GM19023 (cell line): ENCODE data around the gene LINGO3.

Experiments used
- ATAC-seq: cut with Tn5 transposase; IDR thresholded peaks from one replicate; pipeline ENCODE4 v1.9.1; 2021; ENCODE audit warnings: mild to moderate bottlenecking, moderate library complexity; ENCODE audit not compliant: unreplicated experiment

The LINGO3 gene

DNA sequence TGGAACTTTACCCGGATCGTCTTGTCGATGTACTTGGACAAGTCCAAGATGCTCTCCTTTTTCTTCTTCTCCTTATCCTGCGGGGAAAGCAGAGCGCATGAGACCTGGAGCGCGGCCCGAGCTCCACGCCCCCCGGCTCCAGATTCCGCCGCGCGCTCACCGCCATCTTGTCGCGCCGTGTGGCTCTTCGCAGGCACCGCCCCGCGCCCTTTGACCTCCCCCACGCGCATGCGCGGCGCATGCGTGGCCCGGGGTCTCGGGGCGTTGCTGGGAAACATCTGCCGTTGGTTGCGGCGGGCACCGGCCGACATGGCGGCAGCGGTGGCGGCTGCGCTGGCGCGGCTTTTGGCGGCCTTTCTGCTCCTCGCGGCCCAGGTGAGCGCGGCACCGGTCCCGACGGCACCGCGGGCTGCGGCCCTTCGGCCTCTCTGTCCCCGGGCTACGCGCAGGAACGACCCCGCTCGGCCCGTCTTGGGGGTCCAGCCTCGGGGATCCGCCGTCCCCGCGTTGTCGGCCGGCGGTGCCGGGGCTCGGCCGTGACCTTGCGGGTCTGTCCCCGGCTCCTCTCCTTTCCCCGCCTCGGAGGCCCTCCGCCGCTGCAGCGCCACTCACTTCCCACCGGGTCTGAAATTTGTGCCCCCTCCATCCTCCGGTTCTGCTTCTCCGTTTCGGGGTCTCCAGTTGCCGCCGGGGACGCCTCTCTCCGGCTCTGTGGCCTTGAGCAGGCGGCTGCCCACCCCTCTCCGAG lies 20.6 kb upstream of the LINGO3 start, which contains the start of the genes LSM7 and SPPL2B:
TSS of gene LSM7 (minus strand) at position 186 of the 748 bp plus-strand sequence. CDS start at position 166, 20 bp downstream.
TSS of gene SPPL2B (plus strand) at position 284 of the 748 bp plus-strand sequence. CDS start at position 310, 26 bp downstream.
- peak; percentile 68 for ATAC-seq

DNA sequence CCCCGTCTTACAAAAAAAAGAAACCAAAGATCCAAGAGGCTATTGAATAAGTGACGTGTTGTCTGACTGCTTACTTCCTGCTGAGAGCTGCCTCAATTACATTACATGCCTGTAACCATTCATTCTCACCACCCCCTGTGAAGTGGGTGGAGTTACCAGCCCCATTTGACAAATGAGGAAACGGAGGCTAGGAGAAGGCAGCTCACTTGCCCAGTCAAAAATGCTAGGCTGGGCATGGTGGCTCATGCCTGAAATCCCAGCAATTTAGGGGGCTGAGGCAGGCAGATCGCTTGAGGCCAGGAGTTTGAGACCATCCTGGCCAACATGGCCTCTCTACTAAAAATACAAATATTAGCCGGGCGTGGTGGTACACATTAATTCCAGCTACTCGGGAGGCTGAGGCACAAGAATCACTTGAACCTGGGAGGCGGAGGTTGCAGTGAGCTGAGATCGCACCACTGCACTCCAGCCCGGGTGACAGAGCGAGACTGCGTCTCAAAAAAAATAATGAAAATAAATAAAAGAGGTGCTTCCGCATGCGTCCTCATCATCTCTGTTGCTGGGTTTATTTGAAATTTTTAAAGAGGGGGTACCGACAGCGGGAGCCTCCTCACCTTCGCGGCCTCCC lies 19.9 kb upstream of the LINGO3 start:
- ATAC-seq: no peak

DNA sequence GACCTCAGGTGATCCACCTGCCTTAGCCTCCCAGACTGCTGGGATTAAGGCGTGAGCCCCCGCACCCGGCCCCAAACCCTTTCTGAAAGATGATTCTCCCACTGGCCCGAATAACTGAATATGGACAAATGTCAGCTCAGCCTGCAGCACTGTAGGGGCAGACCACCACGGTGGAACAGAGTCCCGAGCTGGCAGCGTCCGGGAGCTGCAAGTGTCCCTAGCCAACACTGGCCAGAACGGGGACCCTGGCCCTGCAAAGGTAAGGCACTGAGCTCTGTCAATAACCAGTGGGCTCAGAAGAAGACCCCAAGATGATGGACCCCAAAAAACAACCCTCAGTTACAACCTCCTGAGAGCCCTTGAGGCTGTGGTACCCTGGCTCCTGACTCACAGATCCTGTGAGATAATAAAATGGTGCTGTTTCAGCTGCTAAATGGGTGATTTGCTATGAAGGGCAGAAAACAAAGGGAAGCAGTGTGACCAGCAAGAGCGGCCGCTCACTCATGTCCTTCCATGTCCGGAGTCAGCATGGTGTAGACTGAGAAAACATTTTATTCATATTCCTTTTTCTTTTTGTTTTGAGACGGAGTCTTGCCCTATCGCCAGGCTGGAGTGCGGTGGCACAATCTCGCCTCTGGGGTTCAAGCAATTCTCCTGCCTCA lies 18.9 kb upstream of the LINGO3 start:
- no peak for ATAC-seq

DNA sequence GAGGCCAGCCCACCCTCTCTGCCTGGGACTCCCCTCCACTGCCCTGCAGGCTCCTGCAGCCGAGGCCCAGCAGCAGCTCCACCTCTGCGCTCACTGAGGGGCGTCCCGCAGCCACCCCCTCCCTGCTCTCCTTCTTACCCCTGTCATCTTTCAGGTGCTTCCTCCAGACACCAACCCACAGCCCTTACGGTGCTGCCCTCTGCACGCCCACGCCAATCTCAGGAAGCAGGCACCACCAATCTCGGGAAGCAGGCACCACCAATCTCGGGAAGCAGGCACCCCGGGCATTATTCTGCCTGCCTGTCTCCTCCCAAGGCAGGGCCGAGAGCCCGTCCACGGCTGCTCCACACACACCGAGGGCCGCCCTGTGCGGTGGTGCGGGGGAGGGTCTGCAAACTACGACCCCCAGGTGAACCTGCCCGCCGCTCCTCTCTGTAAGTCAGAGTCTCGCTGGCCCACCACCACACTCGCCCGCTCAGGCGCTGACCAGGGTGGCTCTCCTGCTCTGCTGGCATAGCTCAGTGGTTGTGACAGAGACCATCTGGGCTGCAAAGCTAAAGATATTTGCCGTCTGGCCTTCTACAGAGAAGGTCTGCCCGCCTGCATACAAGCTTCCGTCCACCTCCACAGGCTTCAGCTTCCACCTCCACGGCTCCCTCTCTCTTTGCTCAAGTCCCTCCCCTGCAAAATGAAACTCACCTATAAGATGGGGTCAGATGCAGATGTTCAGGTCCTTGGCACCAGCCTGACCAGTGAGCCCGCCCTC lies 17.5 kb upstream of the LINGO3 start:
- no peak for ATAC-seq

DNA sequence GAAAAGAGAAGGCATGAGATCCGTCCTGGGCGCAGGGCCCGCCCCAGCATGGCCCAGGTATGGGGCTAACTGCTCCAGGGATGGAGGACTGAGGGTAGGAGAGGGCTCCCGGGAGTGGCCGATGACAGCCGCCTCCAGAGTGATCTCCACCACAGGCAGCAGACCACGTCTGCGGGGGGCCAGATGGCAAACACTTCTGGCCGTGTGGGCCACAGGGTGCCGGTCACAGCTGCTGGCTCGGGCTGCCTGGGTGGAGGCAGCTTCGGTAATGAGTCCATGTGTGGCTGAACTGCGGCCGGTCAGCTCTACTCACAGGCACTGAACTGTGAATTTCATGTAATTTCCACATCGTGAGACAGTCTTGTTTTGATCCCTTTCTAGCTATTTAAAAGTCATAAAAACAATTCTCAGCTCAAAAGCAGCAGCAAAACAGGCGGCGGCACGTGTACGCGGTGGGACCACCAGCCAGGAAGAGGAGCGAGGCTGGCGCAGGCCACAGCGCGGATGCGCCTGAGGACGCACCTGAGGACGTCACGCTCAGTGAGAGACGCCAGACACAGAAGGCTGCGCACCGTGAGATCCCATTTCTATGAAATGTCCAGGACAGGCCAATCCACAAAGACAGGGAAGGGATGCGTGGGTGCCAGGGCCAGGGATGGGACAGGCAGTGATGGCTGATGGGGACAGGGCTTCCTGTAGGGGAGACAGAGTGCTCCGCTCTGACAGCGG lies 16.4 kb upstream of the LINGO3 start:
- ATAC-seq: no peak

DNA sequence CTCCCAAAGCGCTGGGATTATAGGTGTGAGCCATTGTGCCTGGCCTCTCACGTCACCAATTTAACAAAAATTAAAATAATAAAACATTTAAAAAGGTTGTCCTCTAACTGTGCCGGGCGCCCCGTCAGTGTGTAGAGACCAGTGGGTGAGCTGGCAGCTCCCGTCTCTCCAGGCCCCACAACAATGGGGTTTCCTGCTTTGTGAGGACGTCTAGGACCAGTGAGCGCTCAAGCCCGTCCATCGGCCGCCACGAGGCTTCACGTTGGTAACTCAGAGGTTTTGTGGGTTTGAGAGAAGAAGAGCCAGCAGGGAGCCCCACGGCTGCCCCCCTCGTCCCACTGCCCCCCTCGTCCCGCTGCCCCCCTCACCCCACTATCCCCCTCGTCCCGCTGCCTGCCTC lies 15.8 kb upstream of the LINGO3 start:
- ATAC-seq: no peak

DNA sequence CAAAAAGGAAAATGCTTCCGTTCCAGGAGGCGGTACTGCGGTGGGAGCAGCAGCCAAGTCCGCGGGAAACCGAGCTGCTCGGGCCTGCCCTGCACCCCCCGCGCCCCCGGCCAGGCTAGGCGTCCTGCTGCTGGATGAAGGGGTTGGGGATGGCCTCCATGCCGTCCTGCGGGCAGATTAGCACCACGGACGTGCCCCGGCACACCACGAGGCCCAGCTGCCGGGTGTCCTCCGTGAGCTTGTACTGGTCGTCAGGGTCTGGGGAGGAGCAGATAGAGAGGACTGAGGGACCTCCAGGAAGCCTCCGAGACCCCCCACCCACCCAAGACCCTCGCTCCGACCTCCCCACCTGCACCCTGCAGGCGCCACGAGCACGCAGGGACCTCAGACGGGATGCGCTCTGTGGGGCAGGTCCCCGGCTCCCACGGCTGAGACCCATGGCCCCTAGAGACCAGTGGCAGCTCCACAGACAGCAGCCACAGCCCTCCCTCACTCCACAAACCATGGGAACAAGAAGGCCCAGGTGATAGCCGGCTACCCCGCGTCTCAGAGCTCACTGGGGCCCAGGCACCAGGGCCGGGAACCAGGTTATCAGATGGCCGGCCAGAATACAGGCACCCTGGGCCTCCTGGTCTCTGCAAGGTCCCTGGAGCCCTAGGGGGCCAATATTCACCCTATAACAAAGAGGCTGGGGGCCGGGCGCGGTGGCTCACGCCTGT lies 13.8 kb upstream of the LINGO3 start:
- ATAC-seq: no peak

DNA sequence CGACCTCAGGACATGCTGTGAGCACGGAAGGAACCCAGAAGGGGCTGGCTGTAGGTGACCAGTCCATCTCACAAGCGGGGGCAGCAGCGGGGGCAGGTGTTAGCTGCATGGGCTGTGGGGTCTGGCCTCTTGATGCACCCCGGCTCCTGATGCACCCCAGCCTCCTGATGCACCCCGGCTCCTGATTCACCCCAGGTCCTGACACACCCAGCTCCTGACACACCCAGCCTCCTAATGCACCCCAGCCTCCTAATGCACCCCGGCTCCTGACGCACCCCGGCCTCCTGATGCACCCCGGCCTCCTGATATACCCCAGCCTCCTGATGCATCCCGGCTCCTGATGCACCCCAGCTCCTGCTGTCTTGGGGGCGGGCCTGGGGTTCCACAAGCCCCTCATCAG lies 13.0 kb upstream of the LINGO3 start:
- ATAC-seq: no peak

DNA sequence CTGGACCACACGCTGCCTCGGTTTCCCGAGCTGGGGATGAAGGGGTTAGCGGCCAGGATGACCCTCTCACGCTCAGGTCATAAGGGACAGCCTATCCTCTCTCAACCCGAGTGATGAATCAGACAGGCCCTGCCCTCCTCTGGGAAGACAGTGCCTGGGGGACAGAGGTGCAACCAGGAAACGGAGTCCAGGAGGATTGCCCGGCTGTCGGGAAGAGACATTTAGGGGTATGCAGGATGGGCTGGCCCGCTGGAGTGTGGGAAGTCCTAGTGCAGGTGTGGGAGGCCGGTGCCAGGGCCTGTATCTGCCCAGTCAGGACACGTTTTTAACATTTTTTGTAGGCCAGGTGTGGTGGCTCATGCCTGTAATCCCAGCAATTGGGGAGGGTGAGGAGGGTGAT lies 12.1 kb upstream of the LINGO3 start:
- no peak for ATAC-seq

DNA sequence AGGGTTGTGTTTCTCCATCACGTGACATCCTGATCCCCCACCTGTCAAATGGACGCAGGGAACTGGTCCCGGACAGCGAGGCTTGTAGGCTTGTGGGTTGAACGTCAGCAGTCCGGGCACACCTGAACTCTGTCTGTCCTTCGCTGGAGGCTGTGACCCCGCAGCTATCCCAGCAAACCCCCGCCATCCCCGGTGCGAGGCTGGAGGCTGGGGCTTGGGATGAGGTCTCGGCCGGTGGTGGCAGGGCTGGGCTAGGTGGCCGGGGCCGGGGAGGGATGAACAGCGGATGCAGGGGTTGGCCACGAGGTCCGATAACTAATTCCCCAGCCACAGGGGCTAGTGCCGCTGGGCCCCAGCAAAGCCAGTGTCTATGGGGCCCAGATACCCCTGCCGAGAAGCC lies 11.6 kb upstream of the LINGO3 start:
- ATAC-seq: no peak

DNA sequence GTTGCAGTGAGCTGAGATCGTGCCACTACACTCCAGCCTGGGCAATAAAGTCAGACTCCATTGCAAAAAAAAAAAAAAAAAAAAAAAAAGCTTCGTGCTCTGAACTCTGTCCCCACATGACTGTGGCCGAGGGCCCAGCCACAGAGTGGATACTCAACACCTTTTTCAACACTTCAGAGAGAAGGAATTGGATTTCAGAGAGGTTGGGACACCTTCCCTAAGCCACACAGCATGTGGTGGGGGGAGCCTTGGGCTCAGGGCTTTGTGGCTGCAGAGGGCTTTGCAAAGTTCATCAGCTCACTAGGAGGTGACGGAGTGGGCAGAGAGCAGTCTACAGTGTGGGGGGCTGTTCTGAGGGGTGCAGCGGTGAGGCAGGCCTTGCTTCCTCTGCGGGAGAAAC lies 11.0 kb upstream of the LINGO3 start:
- no peak for ATAC-seq

DNA sequence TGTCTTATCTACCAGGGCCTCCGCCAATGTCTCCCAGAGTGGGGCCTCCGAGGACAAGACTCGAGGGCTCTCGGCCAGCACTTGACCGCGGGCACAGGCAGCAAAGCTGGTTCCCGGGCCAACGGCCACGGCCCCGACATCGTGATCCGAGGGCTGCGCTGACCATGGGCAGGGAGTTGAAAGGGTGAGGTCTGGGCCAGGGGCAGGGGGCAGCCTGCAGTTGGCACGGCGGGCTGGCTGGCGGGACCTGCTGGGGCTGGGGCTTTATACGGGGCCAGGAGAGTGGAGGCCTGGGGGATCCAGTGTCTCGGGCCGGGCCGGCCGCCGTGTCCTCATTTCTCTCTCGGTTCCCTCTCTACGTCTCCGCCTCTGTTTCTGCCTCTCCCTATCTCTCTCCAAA lies 9.8 kb upstream of the LINGO3 start:
- no peak for ATAC-seq

DNA sequence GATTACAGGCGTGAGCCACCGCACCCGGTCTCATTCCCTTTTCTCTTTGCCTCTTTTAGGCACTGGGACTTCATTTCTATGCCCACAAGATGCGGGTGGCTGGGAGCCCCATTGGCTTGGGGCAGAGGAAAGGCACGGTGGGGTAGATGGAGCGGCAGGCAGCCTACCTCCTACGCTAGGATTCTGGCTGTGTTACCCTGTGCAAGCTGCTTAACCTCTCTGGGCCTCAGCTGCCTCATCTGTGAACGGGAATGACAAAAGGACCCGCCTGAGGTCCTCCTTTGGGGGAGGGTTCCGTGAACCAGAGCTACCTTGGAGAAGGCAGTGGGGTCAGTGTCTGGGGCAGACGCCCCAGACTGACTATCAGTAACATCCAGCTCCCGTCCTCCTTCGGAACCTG lies 9.3 kb upstream of the LINGO3 start:
- ATAC-seq: no peak

DNA sequence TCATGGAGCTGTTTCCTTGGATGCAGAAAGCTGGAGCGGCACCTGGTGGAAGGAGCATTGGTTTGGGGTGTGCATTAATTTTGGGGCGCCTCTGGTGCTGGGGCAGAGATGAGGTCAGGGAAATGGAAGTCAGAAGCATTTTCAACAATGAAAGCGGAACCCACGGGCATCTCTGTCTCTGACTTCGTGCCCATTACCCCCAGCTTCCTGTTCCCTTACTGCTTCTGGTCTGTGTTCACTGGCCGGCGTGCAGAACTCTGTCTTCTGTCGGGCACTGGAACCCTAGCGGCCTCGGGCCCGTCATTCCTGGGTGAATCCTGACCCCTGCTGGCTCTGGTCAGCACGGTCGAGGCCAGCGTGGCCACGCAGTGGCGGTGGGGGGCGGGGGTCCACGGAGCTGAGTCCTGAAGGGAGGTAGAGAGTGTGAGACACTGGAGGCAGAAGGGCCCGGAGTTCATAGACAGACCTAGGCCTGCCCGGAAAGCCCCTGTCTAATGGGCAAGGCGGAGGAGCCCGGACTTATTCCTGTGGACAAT lies 7.9 kb upstream of the LINGO3 start:
- no peak for ATAC-seq

DNA sequence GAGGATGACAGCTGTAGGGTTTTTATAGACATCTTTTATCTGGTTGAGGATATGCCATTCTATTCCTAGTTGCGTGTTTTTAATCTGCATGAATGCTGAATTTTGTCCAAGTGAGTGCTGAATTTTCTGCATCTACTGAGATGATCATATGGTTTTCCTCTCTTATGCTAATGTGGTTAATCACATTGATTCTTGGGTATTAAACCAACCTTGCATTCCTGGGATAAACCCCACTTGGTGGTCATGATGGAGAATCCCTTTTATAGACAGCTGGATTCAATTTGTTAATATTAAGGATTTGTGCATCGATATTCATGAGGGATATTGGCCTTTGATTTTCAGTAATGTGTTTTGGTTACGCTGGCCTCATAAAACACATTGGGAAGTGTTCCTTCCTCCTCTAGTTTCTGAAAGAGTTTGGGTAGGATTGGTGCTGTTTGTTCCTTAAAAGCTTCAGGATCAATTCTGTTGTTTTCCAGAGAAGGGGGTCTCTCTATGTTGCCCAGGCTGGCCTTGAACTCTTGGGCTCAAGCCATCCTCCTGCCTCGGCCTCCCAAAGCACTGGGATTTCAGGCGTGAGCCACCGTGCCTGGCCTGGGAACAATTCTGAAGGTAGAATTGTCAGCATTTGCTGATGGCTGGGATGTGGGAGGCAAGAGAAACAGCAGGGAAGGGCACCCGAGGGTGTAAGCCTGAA lies 7.3 kb upstream of the LINGO3 start:
- ATAC-seq: no peak

DNA sequence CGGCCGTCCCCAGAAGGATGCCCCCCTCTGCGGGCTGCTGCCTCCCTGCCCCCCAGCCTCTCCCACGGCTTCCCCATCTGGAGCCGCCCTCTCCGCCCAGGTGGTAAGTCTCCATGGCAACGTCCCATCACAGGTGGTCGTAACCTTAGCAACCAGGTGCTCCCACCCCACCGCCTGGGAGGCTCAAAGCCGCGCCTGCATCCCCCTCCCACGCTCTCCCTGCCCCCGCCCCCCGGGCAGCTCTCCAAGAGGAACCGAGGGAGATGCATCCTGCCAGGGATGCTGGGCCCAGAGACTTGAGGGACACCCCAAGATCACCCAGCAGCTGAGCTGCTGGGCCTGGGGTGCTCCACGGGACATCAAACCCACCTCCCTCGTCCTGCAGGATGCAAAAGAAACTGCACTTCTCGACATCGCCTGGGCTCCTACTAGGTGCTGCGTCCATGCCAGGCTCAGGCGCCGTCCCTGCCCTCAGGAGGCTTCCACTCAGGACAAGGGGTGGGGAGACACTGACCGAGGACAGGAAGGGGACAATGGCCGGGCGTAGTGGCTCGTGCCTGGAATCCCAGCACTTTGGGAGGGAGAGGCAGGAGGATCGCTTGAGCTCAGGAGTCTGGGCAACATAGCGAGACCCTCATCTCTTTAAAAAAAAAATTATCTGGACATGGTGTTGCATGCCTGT lies 5.0 kb upstream of the LINGO3 start:
- ATAC-seq: no peak

DNA sequence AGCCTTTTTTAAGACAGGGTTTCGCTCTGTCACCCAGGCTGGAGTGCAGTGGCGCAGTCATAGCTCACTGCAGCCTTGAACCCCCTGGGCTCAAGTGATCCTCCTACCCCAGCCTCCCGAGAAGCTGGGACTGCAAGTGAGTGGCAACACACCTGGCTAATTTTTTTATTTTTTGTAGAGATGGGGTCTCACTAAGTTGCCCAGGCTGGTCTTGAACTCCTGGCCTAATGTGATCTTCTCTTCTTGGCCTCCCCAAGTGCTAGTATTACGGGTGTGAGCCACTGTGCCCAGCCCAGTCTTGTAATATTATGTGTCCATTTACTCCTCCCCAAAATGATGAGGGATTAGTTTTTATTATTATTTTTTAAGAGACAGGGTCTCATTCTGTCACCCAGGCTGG lies 3.1 kb upstream of the LINGO3 start:
- ATAC-seq: no peak

DNA sequence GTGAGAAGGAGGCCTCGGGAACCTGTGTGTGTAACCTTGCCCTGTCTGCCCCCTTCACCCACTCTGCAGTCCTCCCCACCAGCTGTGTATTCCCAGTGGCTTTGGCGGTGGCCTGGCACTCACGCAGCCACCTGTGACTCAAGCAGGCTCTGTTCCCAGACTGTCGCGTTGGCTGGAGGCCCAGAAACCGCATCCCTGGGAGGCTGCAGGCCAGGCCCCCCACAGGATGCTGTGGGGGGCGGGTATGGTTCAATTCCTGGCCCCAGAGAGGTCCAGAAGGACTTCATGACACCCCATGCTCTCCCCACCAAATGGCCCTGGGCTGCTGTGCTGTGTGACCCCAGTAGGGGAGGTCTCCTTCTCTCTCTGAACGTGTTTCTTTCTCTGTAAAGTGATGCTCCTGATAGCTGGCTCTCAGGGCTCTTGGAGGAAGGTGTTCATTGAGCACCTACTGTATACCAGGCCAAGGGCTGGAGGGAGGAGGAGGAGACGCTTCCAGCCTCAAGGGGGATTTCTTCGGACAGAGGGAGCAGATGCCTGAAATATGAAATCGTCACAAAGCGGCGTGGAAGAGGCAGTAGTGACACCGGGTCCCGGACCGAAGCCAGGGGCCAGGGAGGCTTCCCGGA lies 1.9 kb upstream of the LINGO3 start:
- no peak for ATAC-seq
